ENCODE results near the gene ATP1A4.

Gene ATP1A4

DNA sequence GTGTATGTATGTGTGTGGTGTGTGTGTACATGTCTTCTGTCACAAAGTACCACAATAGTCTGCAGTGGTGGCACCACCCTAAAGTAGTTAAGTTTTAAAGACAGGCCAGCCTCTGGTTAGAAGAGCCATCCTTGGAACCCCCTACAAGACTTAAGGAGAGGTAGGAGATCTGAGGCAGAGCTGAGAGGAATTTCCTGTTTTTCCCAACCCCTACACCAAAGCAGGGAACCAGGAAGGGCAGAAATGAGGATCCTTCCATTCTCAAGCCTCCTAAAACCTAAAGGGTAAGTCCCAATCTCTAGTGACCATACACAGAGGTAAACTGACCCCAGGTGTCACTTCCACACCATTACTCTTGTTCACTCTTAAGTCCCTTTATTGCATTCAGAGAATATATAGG, 64.9 kb downstream of the ATP1A4 start:
- TF ChIP-seq TAF1 (IDR thresholded peaks at IDR 0.05; ENCODE audit: borderline replicate concordance, insufficient read depth, low read length): no peak
- no peak for TF ChIP-seq SIN3A (IDR thresholded peaks at IDR 0.05; ENCODE audit: borderline replicate concordance, insufficient read depth, low read length)
- TF ChIP-seq POLR2AphosphoS5 (IDR thresholded peaks at IDR 0.05; ENCODE audit: low read depth, low read length): no peak
- TF ChIP-seq, protein P1, sequence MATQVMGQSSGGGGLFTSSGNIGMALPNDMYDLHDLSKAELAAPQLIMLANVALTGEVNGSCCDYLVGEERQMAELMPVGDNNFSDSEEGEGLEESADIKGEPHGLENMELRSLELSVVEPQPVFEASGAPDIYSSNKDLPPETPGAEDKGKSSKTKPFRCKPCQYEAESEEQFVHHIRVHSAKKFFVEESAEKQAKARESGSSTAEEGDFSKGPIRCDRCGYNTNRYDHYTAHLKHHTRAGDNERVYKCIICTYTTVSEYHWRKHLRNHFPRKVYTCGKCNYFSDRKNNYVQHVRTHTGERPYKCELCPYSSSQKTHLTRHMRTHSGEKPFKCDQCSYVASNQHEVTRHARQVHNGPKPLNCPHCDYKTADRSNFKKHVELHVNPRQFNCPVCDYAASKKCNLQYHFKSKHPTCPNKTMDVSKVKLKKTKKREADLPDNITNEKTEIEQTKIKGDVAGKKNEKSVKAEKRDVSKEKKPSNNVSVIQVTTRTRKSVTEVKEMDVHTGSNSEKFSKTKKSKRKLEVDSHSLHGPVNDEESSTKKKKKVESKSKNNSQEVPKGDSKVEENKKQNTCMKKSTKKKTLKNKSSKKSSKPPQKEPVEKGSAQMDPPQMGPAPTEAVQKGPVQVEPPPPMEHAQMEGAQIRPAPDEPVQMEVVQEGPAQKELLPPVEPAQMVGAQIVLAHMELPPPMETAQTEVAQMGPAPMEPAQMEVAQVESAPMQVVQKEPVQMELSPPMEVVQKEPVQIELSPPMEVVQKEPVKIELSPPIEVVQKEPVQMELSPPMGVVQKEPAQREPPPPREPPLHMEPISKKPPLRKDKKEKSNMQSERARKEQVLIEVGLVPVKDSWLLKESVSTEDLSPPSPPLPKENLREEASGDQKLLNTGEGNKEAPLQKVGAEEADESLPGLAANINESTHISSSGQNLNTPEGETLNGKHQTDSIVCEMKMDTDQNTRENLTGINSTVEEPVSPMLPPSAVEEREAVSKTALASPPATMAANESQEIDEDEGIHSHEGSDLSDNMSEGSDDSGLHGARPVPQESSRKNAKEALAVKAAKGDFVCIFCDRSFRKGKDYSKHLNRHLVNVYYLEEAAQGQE (IDR thresholded peaks at IDR 0.05; ENCODE audit: insufficient read depth in 1 of 2, low read depth in 2 of 2, low read length in 2 of 2): no peak
- TF ChIP-seq FOXP2 (optimal IDR thresholded peaks at IDR 0.05; ENCODE audit: borderline replicate concordance, extremely low read depth, extremely low read length, insufficient read depth): no peak

DNA sequence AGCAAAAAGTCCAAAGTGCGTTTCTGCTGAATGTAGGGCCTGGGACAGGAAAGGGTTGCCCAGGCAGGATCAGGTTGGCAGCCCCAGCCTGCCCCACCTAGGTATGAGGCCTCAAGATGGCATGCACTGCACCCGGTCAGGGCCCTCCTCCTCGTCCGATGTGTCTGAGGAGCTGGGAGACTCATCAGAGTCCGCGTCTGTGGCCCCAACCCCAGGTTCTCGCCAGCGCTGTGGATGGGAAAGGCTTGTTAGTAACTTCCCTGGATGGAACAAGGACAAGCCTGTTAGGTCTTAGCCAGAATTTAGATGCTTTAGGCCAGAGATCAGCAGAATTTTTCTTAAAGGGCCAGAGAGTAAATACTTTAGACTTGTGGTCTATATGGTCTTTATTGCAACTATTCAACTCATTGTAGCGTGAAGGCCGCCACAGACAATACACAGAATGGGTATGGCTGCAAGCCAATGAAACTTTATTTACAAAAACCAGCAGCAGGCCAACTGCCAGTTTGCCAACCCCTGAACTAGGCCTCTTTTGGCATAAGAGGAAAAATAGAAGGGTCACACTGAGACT, 66.2 kb downstream of the ATP1A4 start:
- TF ChIP-seq POLR2AphosphoS5 (IDR thresholded peaks at IDR 0.05; ENCODE audit: low read depth, low read length): no peak
- TF ChIP-seq SIN3A (IDR thresholded peaks at IDR 0.05; ENCODE audit: borderline replicate concordance, insufficient read depth, low read length): no peak
- no peak for TF ChIP-seq FOXP2 (optimal IDR thresholded peaks at IDR 0.05; ENCODE audit: borderline replicate concordance, extremely low read depth, extremely low read length, insufficient read depth)
- no peak for TF ChIP-seq TAF1 (IDR thresholded peaks at IDR 0.05; ENCODE audit: borderline replicate concordance, insufficient read depth, low read length)
- TF ChIP-seq, protein P1 (IDR thresholded peaks at IDR 0.05; ENCODE audit: insufficient read depth in 1 of 2, low read depth in 2 of 2, low read length in 2 of 2): no peak

DNA sequence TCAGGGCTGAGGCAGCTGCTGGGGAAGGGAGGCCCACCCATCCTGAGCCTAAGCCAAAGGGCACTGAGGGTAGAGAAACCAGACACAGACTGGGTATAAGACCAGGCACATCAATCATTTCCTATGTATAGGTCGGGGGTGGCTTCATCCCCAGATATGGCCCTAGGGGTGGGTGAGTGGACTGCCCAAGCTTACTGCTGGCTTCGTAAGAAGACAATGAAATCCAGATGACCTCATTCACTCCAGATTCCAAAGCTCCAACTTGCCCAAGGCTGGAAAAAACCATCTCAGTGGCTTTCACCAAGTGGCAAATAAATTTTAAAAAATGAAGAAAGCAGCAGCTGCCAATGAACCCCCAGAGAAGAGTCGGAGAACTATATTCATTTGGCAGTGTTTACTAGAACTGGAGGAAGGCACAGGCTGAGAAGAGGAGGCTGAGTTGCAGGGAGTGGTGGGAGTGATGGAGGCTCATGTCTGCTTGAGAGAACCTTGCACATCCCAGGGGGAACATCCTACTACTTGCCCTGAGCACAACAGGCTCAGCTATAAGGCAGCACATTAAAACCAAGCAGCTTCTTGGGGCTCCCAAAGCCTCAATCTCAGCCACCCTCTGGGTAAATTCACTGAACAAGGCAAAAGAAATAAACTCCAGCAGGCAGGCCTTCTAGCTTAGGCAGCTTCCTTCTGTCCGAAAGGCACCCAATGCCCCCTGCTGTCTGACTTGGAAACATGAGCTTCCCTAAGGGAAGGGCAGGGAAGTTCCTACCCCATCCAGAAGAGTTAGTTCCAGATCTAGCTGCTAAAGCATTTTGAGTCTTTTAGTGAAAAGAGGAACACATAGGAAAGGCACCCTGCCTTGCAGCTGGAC, 67.9 kb downstream of the ATP1A4 start:
- TF ChIP-seq TAF1 (IDR thresholded peaks at IDR 0.05; ENCODE audit: borderline replicate concordance, insufficient read depth, low read length) (no peak), FOXP2 (optimal IDR thresholded peaks at IDR 0.05; ENCODE audit: borderline replicate concordance, extremely low read depth, extremely low read length, insufficient read depth) (no peak), SIN3A (IDR thresholded peaks at IDR 0.05; ENCODE audit: borderline replicate concordance, insufficient read depth, low read length) (no peak), POLR2AphosphoS5 (IDR thresholded peaks at IDR 0.05; ENCODE audit: low read depth, low read length) (no peak)
- TF ChIP-seq, protein P1 (IDR thresholded peaks at IDR 0.05; ENCODE audit: insufficient read depth in 1 of 2, low read depth in 2 of 2, low read length in 2 of 2): no peak

DNA sequence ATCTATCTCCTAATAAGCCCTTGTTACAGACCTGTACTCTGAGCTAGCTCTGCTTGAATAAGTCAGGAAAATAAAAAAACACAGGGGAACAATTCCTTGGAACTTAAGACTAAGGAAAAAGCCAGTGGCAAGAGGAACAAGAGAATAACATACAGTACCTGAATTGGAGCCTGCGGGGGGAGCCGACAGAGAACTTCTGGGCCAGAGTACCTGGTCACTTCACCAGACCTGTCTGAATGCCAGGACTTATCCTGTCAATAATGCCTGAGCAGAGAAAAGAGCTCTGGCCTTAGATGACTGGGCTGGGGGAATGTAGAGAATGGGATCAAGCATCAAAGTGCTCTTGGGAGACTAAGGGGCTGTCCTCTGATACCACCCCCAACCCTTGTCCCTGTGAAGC, 68.9 kb downstream of the ATP1A4 start:
- TF ChIP-seq, protein P1 (IDR thresholded peaks at IDR 0.05; ENCODE audit: insufficient read depth in 1 of 2, low read depth in 2 of 2, low read length in 2 of 2): no peak
- TF ChIP-seq TAF1 (IDR thresholded peaks at IDR 0.05; ENCODE audit: borderline replicate concordance, insufficient read depth, low read length) (no peak), FOXP2 (optimal IDR thresholded peaks at IDR 0.05; ENCODE audit: borderline replicate concordance, extremely low read depth, extremely low read length, insufficient read depth) (no peak), POLR2AphosphoS5 (IDR thresholded peaks at IDR 0.05; ENCODE audit: low read depth, low read length) (no peak), SIN3A (IDR thresholded peaks at IDR 0.05; ENCODE audit: borderline replicate concordance, insufficient read depth, low read length) (no peak)
